Pancreas (tissue), 10 donors: ENCODE data around the gene SMOC2. TPM values are rescaled to one million over a fixed set of nuclear protein-coding genes. Genes with fewer than 3 reads are reported as not detected.

ENCODE experiments used
- ATAC-seq, 4 donors: fragments of 200-7000 bp; cut with Tn5 transposase; one replicate each; pipeline versions ENCODE4 v1.8.0 to v1.9.1; 2020; ENCODE audit warnings: mild to moderate bottlenecking in 4 of 4, moderate library complexity in 4 of 4
- DNase-seq, 6 donors: peaks; one replicate each; pipeline ENCODE4 v3.0.0-alpha.2; 2020
- FAIRE-seq: peaks from 2 replicates; lab custom pipeline; 2012; peaks lifted over from hg19 to GRCh38; lab: Jason Lieb, UNC
- H3K27ac ChIP-seq, 4 donors: fragments of 200-600 bp; sonication (generic); 1 replicate in 3 of 4; 2 replicates in 1 of 4; pipeline versions ENCODE4 v1.5.0 to v1.8.0; 2020
- H3K27me3 ChIP-seq, 4 donors: fragments of 200-600 bp; one replicate each; pipeline ENCODE4 v1.8.0; 2021
- H3K36me3 ChIP-seq, 3 donors: fragments of 200-600 bp; sonication (generic) in 1 of 3; one replicate each; pipeline versions ENCODE4 v1.5.0 to v1.8.0; 2020 to 2021
- H3K4me1 ChIP-seq, 3 donors: fragments of 200-600 bp; one replicate each; pipeline ENCODE4 v1.8.0; 2021
- H3K4me3 ChIP-seq, 4 donors: fragments of 200-600 bp; sonication (generic) in 2 of 4; one replicate each; pipeline versions ENCODE4 v1.5.0 to v1.8.0; 2020 to 2021
- H3K9me3 ChIP-seq, 4 donors: fragments of 200-600 bp; one replicate each; pipeline ENCODE4 v1.8.0; 2021
- CTCF ChIP-seq, 4 donors: fragments of 200-600 bp; sonication (generic) in 3 of 4; IDR thresholded peaks; one replicate each; pipeline versions ENCODE4 v1.5.0 to v1.8.0; 2021; ENCODE audit warnings: antibody characterized with exemption in 4 of 4
- whole genome bisulfite sequencing, 2 donors: extraction: QIAGEN DNeasy Blood & Tissue Kit; methylation state at CpG; one replicate each; pipeline ENCODE4 v1.1.7; 2013; 5-methylcytosine and 5-hydroxymethylcytosine counted together
- intact Hi-C, 3 donors: fragments of 100-400 bp; cut with DNase I; formaldehyde crosslinking; loops; one replicate each; pipeline versions ENCODE4 v1.11.1 to v1.14.2; 2022
- polyA plus RNA-seq, 2 donors: library from polyadenylated mRNA; stranded (reverse); fragments of 200-250 nt; gene quantifications; one replicate each; pipeline ENCODE4 v1.2.3, GENCODE V29; 2013
- total RNA-seq, 6 donors: library from RNA; stranded (reverse); fragmentation: NEBNext Ultra II Directional in 4 of 6; extraction: Animal tissue kit (Norgen Biotek cat#: 25700) in 4 of 6; gene quantifications; one replicate each; pipeline versions ENCODE4 v1.2.1 to v1.2.4, GENCODE V29; 2021 to 2023
- donor health status: healthy with polysubstance abuse.
- donor health status: DM: no; HTN: no; CAD: no; lungs with moderate emphysema.
- donor health status: DM: no; HTN: no; CAD: no.
- donor health status: control.
- donor health status: control.
- donor health status: Bipolar disorder and iron deficiency.
- donor health status: DM: yes; HTN: yes; CAD: no.
- donor health status: DM: no; HTN: no; CAD: no.
- donor health status: DM: no; HTN: no; CAD: no.
- donor health status: DM: yes; HTN: yes; CAD: no.

SMOC2 gene
- total and polyA plus RNA-seq, 8 donors = 2.5 to 18.4 (median 6.5) TPM

GRCh38 chr6:168497381-168497780 is 56.4 kb downstream of the SMOC2 start:
- intact Hi-C loops = no loop called here
- no peak for DNase-seq
- 93 to 96% methylated on average over 15 of the region's 15 CpGs for WGBS, 2 donors

GRCh38 chr6:168498161-168498843 is 57.3 kb downstream of the SMOC2 start:
- DNase-seq (no peak), ATAC-seq (no peak), FAIRE-seq (no peak)
- no peak for TF ChIP-seq CTCF (IDR thresholded peaks at IDR 0.05)
- Histone ChIP-seq H3K27ac (no peak overlapping the region), H3K36me3 (no peaks in the 10 kb centered on the region), H3K27me3 (no peaks in the 10 kb centered on the region), H3K4me1 (no peaks in the 10 kb centered on the region), H3K9me3 (no peaks in the 10 kb centered on the region), H3K4me3 (no peak overlapping the region)
- 87 to 91% methylated on average over 14 of the region's 14 CpGs for WGBS, 2 donors
- intact Hi-C loops = no loop called here

More at GRCh38 chr6:168497381-168497780, 56.4 kb downstream of the SMOC2 start:
- Histone ChIP-seq H3K27ac (no peak overlapping the region), H3K9me3 (no peaks in the 10 kb centered on the region), H3K4me3 (no peak overlapping the region), H3K36me3 (no peaks in the 10 kb centered on the region), H3K27me3 (no peaks in the 10 kb centered on the region), H3K4me1 (no peaks in the 10 kb centered on the region)
- ATAC-seq = no peak
- no peak for FAIRE-seq
- no peak for TF ChIP-seq CTCF (IDR thresholded peaks at IDR 0.05)

GRCh38 chr6:168499045-168499650 is 58.2 kb downstream of the SMOC2 start:
- FAIRE-seq = no peak
- 53 to 54% methylated on average over 12 to 13 of the region's 13 CpGs for WGBS, 2 donors
- ATAC-seq = no peak
- Histone ChIP-seq H3K4me3 (no peak overlapping the region), H3K36me3 (no peaks in the 10 kb centered on the region), H3K4me1 (no peaks in the 10 kb centered on the region), H3K9me3 (no peaks in the 10 kb centered on the region), H3K27ac (no peak overlapping the region), H3K27me3 (no peaks in the 10 kb centered on the region)
- DNase-seq = no peak
- intact Hi-C loops = no loop called here
- no peak for TF ChIP-seq CTCF (IDR thresholded peaks at IDR 0.05)

GRCh38 chr6:168500519-168500918 is 59.5 kb downstream of the SMOC2 start:
- Histone ChIP-seq H3K4me3 (no peak overlapping the region), H3K27ac (no peak overlapping the region), H3K9me3 (no peaks in the 10 kb centered on the region), H3K4me1 (no peaks in the 10 kb centered on the region), H3K36me3 (no peaks in the 10 kb centered on the region), H3K27me3 (no peaks in the 10 kb centered on the region)
- ATAC-seq = no peak
- no peak for DNase-seq
- TF ChIP-seq CTCF (IDR thresholded peaks at IDR 0.05) = no peak
- intact Hi-C loops = no loop called here
- no peak for FAIRE-seq
- 81 to 86% methylated on average over 14 of the region's 14 CpGs for WGBS, 2 donors

- no peak for FAIRE-seq
- H3K4me3 ChIP-seq = no peak overlapping the region
- WGBS, 2 donors = 72 to 74% methylated on average over 8 of the region's 8 CpGs
- intact Hi-C loops = no loop called here
- no peaks in the 10 kb centered on the region for H3K9me3 ChIP-seq
- no peak for ATAC-seq
- TF ChIP-seq CTCF (IDR thresholded peaks at IDR 0.05) = no peak
- DNase-seq = no peak
- peaks cover 0 to 2% (median 0%) of the 10 kb centered on the region in 3 donors for H3K4me1 ChIP-seq
- no peak overlapping the region for H3K27ac ChIP-seq
- no peaks in the 10 kb centered on the region for H3K36me3 ChIP-seq
- H3K27me3 ChIP-seq = no peaks in the 10 kb centered on the region
These were observed 60.6 kb downstream of the SMOC2 start for GRCh38 chr6:168501561-168501960.
